ENCODE measurements around the gene NOL3. TPM values are rescaled to one million over a fixed set of nuclear protein-coding genes. Genes with fewer than 3 reads are reported as not detected.

The NOL3 gene
- total RNA-seq, 5 donors from 2014 or later (not counting 1 experiment from before 2014, with no cell fraction given) = 2.1 to 8.0 (median 5.2) TPM

GRCh38 chr16:67184995-67185650 is 14.8 kb downstream of the NOL3 start:
- peaks cover 4 to 22% of the 10 kb centered on the region in 2 experiments for H3K4me1 ChIP-seq (ENCODE audit: control insufficient read depth in 1 of 2, extremely low read depth in 1 of 2, insufficient read depth in 2 of 2, low read length in 2 of 2)
- H3K4me3 ChIP-seq (ENCODE audit: control insufficient read depth in 1 of 2, extremely low read depth in 1 of 2, low read length in 1 of 2) = peak overlapping the region; percentile 1 to 80
- ChIA-PET CTCF (interaction anchor here (0.6 to 1.6 kb wide), 6 partner anchors 10 to 693 kb away, joined by 3 to 10 read pairs (median 5); partner anchors contain the start of genes FBXL8 (in 1 of the 2) and TRADD (in 1 of the 2)), POLR2A (no interaction called here)
- Mint-ChIP-seq H3K36me3 (no peaks in the 10 kb centered on the region), H3K4me1 (peaks cover 11 to 15% (median 14%) of the 10 kb centered on the region in 3 donors), H3K4me3 (peak overlapping the region in 1 of 3 donors; percentile 82), H3K27me3 (peaks cover 0 to 6% of the 10 kb centered on the region in 2 donors), H3K9me3 (no peaks in the 10 kb centered on the region), H3K27ac (peak overlapping the region; percentile 66 to 77)
- ATAC-seq (replicated peaks in 1 of 4) (peak in 3 of 4 experiments; percentile 14 to 22 (median 22)), DNase-seq (peak; percentile 48 to 88 (median 76))
- no peak overlapping the region for H3K27ac ChIP-seq (ENCODE audit: low read length)
- H3K9me3 ChIP-seq = no peaks in the 10 kb centered on the region
- no peaks in the 10 kb centered on the region for H3K36me3 ChIP-seq (ENCODE audit: control insufficient read depth in 2 of 2, extremely low read depth in 1 of 2, insufficient read depth in 1 of 2, low read length in 1 of 2)
- H3K27me3 ChIP-seq (replicated peaks in 1 of 2; ENCODE audit: control insufficient read depth in 2 of 2, extremely low read depth in 1 of 2, insufficient read depth in 2 of 2, low read length in 1 of 2) = peaks cover 0 to 35% of the 10 kb centered on the region in 2 experiments
- WGBS (ENCODE audit: insufficient coverage) = 22% methylated on average over 37 of the region's 43 CpGs

GRCh38 chr16:67185651-67186134 is 15.4 kb downstream of the NOL3 start:
- H3K27me3 ChIP-seq (replicated peaks in 1 of 2; ENCODE audit: control insufficient read depth in 2 of 2, extremely low read depth in 1 of 2, insufficient read depth in 2 of 2, low read length in 1 of 2) = peaks cover 0 to 34% of the 10 kb centered on the region in 2 experiments
- Mint-ChIP-seq H3K27ac (peak overlapping the region in 1 of 2 donors; percentile 77), H3K9me3 (no peaks in the 10 kb centered on the region), H3K27me3 (peaks cover 0 to 6% of the 10 kb centered on the region in 2 donors), H3K4me1 (peaks cover 11 to 15% (median 14%) of the 10 kb centered on the region in 3 donors), H3K4me3 (peak overlapping the region in 1 of 3 donors; percentile 82), H3K36me3 (no peaks in the 10 kb centered on the region)
- ChIA-PET CTCF (interaction anchor here (0.6 to 1.6 kb wide), 5 partner anchors 10 to 694 kb away, joined by 3 to 10 read pairs (median 4); partner anchors contain the start of genes FBXL8 (in 1 of the 2) and TRADD (in 1 of the 2)), POLR2A (no interaction called here)
- H3K4me1 ChIP-seq (ENCODE audit: control insufficient read depth in 1 of 2, extremely low read depth in 1 of 2, insufficient read depth in 2 of 2, low read length in 2 of 2) = peaks cover 4 to 22% of the 10 kb centered on the region in 2 experiments
- DNase-seq (no peak), ATAC-seq (replicated peaks in 1 of 4) (no peak)
- no peaks in the 10 kb centered on the region for H3K9me3 ChIP-seq
- H3K4me3 ChIP-seq (ENCODE audit: control insufficient read depth in 1 of 2, extremely low read depth in 1 of 2, low read length in 1 of 2) = no peak overlapping the region
- H3K27ac ChIP-seq (ENCODE audit: low read length) = no peak overlapping the region
- 100% methylated on average over 1 of the region's 12 CpGs for WGBS (ENCODE audit: insufficient coverage)
- no peaks in the 10 kb centered on the region for H3K36me3 ChIP-seq (ENCODE audit: control insufficient read depth in 2 of 2, extremely low read depth in 1 of 2, insufficient read depth in 1 of 2, low read length in 1 of 2)

GRCh38 chr16:67186550-67186950 is 16.2 kb downstream of the NOL3 start:
- Mint-ChIP-seq H3K36me3 (no peaks in the 10 kb centered on the region), H3K4me1 (peaks cover 16 to 18% (median 18%) of the 10 kb centered on the region in 3 donors), H3K4me3 (peak overlapping the region in 1 of 3 donors; percentile 5), H3K9me3 (no peaks in the 10 kb centered on the region), H3K27ac (no peak overlapping the region), H3K27me3 (peaks cover 0 to 6% of the 10 kb centered on the region in 2 donors)
- Histone ChIP-seq H3K4me3 (ENCODE audit: control insufficient read depth in 1 of 2, extremely low read depth in 1 of 2, low read length in 1 of 2) (no peak overlapping the region), H3K9me3 (no peaks in the 10 kb centered on the region), H3K4me1 (ENCODE audit: control insufficient read depth in 1 of 2, extremely low read depth in 1 of 2, insufficient read depth in 2 of 2, low read length in 2 of 2) (peaks cover 6 to 26% of the 10 kb centered on the region in 2 experiments), H3K27me3 (replicated peaks in 1 of 2; ENCODE audit: control insufficient read depth in 2 of 2, extremely low read depth in 1 of 2, insufficient read depth in 2 of 2, low read length in 1 of 2) (peaks cover 0 to 34% of the 10 kb centered on the region in 2 experiments), H3K27ac (ENCODE audit: low read length) (no peak overlapping the region), H3K36me3 (ENCODE audit: control insufficient read depth in 2 of 2, extremely low read depth in 1 of 2, insufficient read depth in 1 of 2, low read length in 1 of 2) (no peaks in the 10 kb centered on the region)
- 86% methylated on average over 2 of the region's 5 CpGs for WGBS (ENCODE audit: insufficient coverage)
- CTCF ChIA-PET = interaction anchor here in 1 of 2 donors (1.1 kb wide), 1 partner anchor 232 kb away, joined by 3 read pairs; no protein-coding TSS in a partner anchor
- no peak for DNase-seq
- no peak for ATAC-seq (replicated peaks in 1 of 4)
- POLR2A ChIA-PET = no interaction called here

- no peaks in the 10 kb centered on the region for H3K9me3 Mint-ChIP-seq
- H3K4me1 Mint-ChIP-seq = peaks cover 21 to 23% (median 23%) of the 10 kb centered on the region in 3 donors
- H3K27ac ChIP-seq (ENCODE audit: low read length) = no peak overlapping the region
- CTCF ChIA-PET = interaction anchor here in 1 of 2 donors (1.1 kb wide), 1 partner anchor 233 kb away, joined by 3 read pairs; no protein-coding TSS in a partner anchor
- no peaks in the 10 kb centered on the region for H3K36me3 Mint-ChIP-seq
- H3K4me3 Mint-ChIP-seq = peak overlapping the region in 1 of 3 donors; percentile 5
- no peak for DNase-seq
- POLR2A ChIA-PET = interaction anchor here in 1 of 2 donors (0.6 kb wide), 1 partner anchor 159 kb away, joined by 7 read pairs; no protein-coding TSS in a partner anchor
- H3K27me3 ChIP-seq (replicated peaks in 1 of 2; ENCODE audit: control insufficient read depth in 2 of 2, extremely low read depth in 1 of 2, insufficient read depth in 2 of 2, low read length in 1 of 2) = peaks cover 0 to 34% of the 10 kb centered on the region in 2 experiments
- H3K36me3 ChIP-seq (ENCODE audit: control insufficient read depth in 2 of 2, extremely low read depth in 1 of 2, insufficient read depth in 1 of 2, low read length in 1 of 2) = no peaks in the 10 kb centered on the region
- 91% methylated on average over 25 of the region's 26 CpGs for WGBS (ENCODE audit: insufficient coverage)
- H3K27ac Mint-ChIP-seq = no peak overlapping the region
- no peaks in the 10 kb centered on the region for H3K9me3 ChIP-seq
- ATAC-seq (replicated peaks in 1 of 4) = no peak
- peaks cover 0 to 6% of the 10 kb centered on the region in 2 donors for H3K27me3 Mint-ChIP-seq
- no peak overlapping the region for H3K4me3 ChIP-seq (ENCODE audit: control insufficient read depth in 1 of 2, extremely low read depth in 1 of 2, low read length in 1 of 2)
- H3K4me1 ChIP-seq (ENCODE audit: control insufficient read depth in 1 of 2, extremely low read depth in 1 of 2, insufficient read depth in 2 of 2, low read length in 2 of 2) = peaks cover 9 to 32% of the 10 kb centered on the region in 2 experiments
Observed at GRCh38 chr16:67187175-67187890, 17.0 kb downstream of the NOL3 start.

- ChIA-PET CTCF (interaction anchor here in 1 of 2 donors (0.6 kb wide), 1 partner anchor 69 kb away, joined by 8 read pairs; no protein-coding TSS in a partner anchor), POLR2A (no interaction called here)
- Histone ChIP-seq H3K9me3 (no peaks in the 10 kb centered on the region), H3K4me3 (ENCODE audit: control insufficient read depth in 1 of 2, extremely low read depth in 1 of 2, low read length in 1 of 2) (no peak overlapping the region), H3K4me1 (ENCODE audit: control insufficient read depth in 1 of 2, extremely low read depth in 1 of 2, insufficient read depth in 2 of 2, low read length in 2 of 2) (peaks cover 5 to 36% of the 10 kb centered on the region in 2 experiments), H3K27me3 (replicated peaks in 1 of 2; ENCODE audit: control insufficient read depth in 2 of 2, extremely low read depth in 1 of 2, insufficient read depth in 2 of 2, low read length in 1 of 2) (peaks cover 0 to 34% of the 10 kb centered on the region in 2 experiments), H3K27ac (ENCODE audit: low read length) (no peak overlapping the region), H3K36me3 (ENCODE audit: control insufficient read depth in 2 of 2, extremely low read depth in 1 of 2, insufficient read depth in 1 of 2, low read length in 1 of 2) (peaks cover 0 to 4% of the 10 kb centered on the region in 2 donors)
- Mint-ChIP-seq H3K4me1 (peaks cover 27 to 33% (median 32%) of the 10 kb centered on the region in 3 donors), H3K36me3 (no peaks in the 10 kb centered on the region), H3K9me3 (no peaks in the 10 kb centered on the region), H3K27ac (no peak overlapping the region), H3K27me3 (peaks cover 0 to 6% of the 10 kb centered on the region in 2 donors), H3K4me3 (no peak overlapping the region)
- ATAC-seq (replicated peaks in 1 of 4) = no peak
- no peak for DNase-seq
- WGBS (ENCODE audit: insufficient coverage) = 35% methylated on average over 2 of the region's 4 CpGs
Observed at GRCh38 chr16:67188323-67188722, 18.0 kb downstream of the NOL3 start.

- peaks cover 0 to 4% of the 10 kb centered on the region in 2 donors for H3K36me3 ChIP-seq (ENCODE audit: control insufficient read depth in 2 of 2, extremely low read depth in 1 of 2, insufficient read depth in 1 of 2, low read length in 1 of 2)
- Mint-ChIP-seq H3K4me1 (peaks cover 32 to 38% (median 36%) of the 10 kb centered on the region in 3 donors), H3K4me3 (no peak overlapping the region), H3K9me3 (no peaks in the 10 kb centered on the region), H3K36me3 (peaks cover under 1% of the 10 kb centered on the region), H3K27ac (no peak overlapping the region), H3K27me3 (peaks cover 0 to 6% of the 10 kb centered on the region in 2 donors)
- peaks cover 5 to 40% of the 10 kb centered on the region in 2 experiments for H3K4me1 ChIP-seq (ENCODE audit: control insufficient read depth in 1 of 2, extremely low read depth in 1 of 2, insufficient read depth in 2 of 2, low read length in 2 of 2)
- ATAC-seq (replicated peaks in 1 of 4) = no peak
- DNase-seq = no peak
- H3K9me3 ChIP-seq = no peaks in the 10 kb centered on the region
- H3K4me3 ChIP-seq (ENCODE audit: control insufficient read depth in 1 of 2, extremely low read depth in 1 of 2, low read length in 1 of 2) = no peak overlapping the region
- peaks cover 0 to 34% of the 10 kb centered on the region in 2 experiments for H3K27me3 ChIP-seq (replicated peaks in 1 of 2; ENCODE audit: control insufficient read depth in 2 of 2, extremely low read depth in 1 of 2, insufficient read depth in 2 of 2, low read length in 1 of 2)
- ChIA-PET CTCF (no interaction called here), POLR2A (no interaction called here)
- WGBS (ENCODE audit: insufficient coverage) = 92% methylated on average over 12 of the region's 15 CpGs
- H3K27ac ChIP-seq (ENCODE audit: low read length) = no peak overlapping the region
Observed at GRCh38 chr16:67188798-67189197, 18.5 kb downstream of the NOL3 start.

All from T-cell (primary cell).